ENCODE results near the gene LYPD4. TPM values are rescaled to one million over a fixed set of nuclear protein-coding genes. Genes with fewer than 3 reads are reported as not detected.

The LYPD4 gene
- total RNA-seq, 1 donor from 2014 or later, result not detected

GRCh38 chr19:41802770-41803169 is 41.7 kb downstream of the LYPD4 start:
- Histone ChIP-seq H3K4me1 (no peaks in the 10 kb centered on the region), H3K79me2 (ENCODE audit: low read depth) (no peaks in the 10 kb centered on the region), H3K9ac (no peak overlapping the region), H3K36me3 (no peaks in the 10 kb centered on the region), H3K27ac (no peak overlapping the region), H2AFZ (replicated peaks) (no peak overlapping the region), H3K27me3 (no peaks in the 10 kb centered on the region), H3K4me2 (no peak overlapping the region), H4K20me1 (ENCODE audit: low read depth) (no peaks in the 10 kb centered on the region), H3K4me3 (peak overlapping the region; percentile 17), H3K9me3 (ENCODE audit: low read depth) (no peaks in the 10 kb centered on the region), H3F3A (ENCODE audit: low read depth) (peaks cover 6% of the 10 kb centered on the region)
- Mint-ChIP-seq H3K9me3 (no peaks in the 10 kb centered on the region), H3K36me3 (no peaks in the 10 kb centered on the region), H3K4me3 (no peak overlapping the region), H3K27ac (no peak overlapping the region), H3K4me1 (peaks cover 8% of the 10 kb centered on the region), H3K27me3 (ENCODE audit: insufficient read depth, low read depth) (peaks cover 6% of the 10 kb centered on the region)
- no peak for DNase-seq (ENCODE audit: low spot score)
- TF ChIP-seq CTCF (IDR thresholded peaks at IDR 0.05), result no peak
- no peak for TF ChIP-seq EZH2phosphoT487 (IDR thresholded peaks at IDR 0.05)
- no peak for TF ChIP-seq EZH2 (IDR thresholded peaks at IDR 0.05)

- Mint-ChIP-seq H3K9me3 (no peaks in the 10 kb centered on the region), H3K27ac (no peak overlapping the region), H3K36me3 (no peaks in the 10 kb centered on the region), H3K4me1 (peaks cover 8% of the 10 kb centered on the region), H3K4me3 (no peak overlapping the region), H3K27me3 (ENCODE audit: insufficient read depth, low read depth) (peaks cover 6% of the 10 kb centered on the region)
- Histone ChIP-seq H3K27me3 (no peaks in the 10 kb centered on the region), H3K9me3 (ENCODE audit: low read depth) (no peaks in the 10 kb centered on the region), H2AFZ (replicated peaks) (no peak overlapping the region), H3K9ac (no peak overlapping the region), H3K79me2 (ENCODE audit: low read depth) (no peaks in the 10 kb centered on the region), H3K4me1 (no peaks in the 10 kb centered on the region), H3K4me2 (no peak overlapping the region), H3K36me3 (no peaks in the 10 kb centered on the region), H3K27ac (no peak overlapping the region), H4K20me1 (ENCODE audit: low read depth) (no peaks in the 10 kb centered on the region), H3K4me3 (no peak overlapping the region), H3F3A (ENCODE audit: low read depth) (peaks cover 6% of the 10 kb centered on the region)
- TF ChIP-seq EZH2phosphoT487 (IDR thresholded peaks at IDR 0.05), result no peak
- no peak for TF ChIP-seq EZH2 (IDR thresholded peaks at IDR 0.05)
- TF ChIP-seq CTCF (IDR thresholded peaks at IDR 0.05), result no peak
- DNase-seq (ENCODE audit: low spot score), result no peak
These were observed 42.7 kb downstream of the LYPD4 start for GRCh38 chr19:41801792-41802211.

DNA sequence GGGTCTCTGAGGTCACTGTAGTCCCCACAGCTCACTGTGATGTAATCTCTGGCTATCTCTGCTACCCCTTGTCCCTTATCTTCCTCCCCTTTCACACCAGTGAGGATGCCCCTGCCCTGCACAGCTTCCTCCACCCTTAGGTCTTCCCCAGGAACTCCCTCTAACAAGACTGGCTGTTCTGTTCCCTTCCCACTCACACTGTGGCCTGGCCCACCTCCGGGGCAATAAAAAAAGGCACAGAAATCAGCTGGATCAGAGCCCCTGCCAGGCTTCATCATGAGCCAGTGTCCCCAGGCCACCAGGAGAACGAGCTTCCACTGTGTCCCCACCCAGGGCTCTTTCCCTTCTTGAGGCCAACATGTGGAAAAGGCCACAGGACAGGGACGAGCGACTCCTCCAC is 43.5 kb downstream of the LYPD4 start:
- Mint-ChIP-seq H3K4me3 (no peak overlapping the region), H3K36me3 (no peaks in the 10 kb centered on the region), H3K9me3 (no peaks in the 10 kb centered on the region), H3K4me1 (peaks cover 8% of the 10 kb centered on the region), H3K27ac (no peak overlapping the region), H3K27me3 (ENCODE audit: insufficient read depth, low read depth) (peaks cover 4% of the 10 kb centered on the region)
- DNase-seq (ENCODE audit: low spot score), result no peak
- Histone ChIP-seq H4K20me1 (ENCODE audit: low read depth) (no peaks in the 10 kb centered on the region), H3K9ac (no peak overlapping the region), H3K79me2 (ENCODE audit: low read depth) (no peaks in the 10 kb centered on the region), H3K4me1 (no peaks in the 10 kb centered on the region), H3K27me3 (no peaks in the 10 kb centered on the region), H3K36me3 (no peaks in the 10 kb centered on the region), H2AFZ (replicated peaks) (no peak overlapping the region), H3K4me3 (no peak overlapping the region), H3K4me2 (no peak overlapping the region), H3K9me3 (ENCODE audit: low read depth) (no peaks in the 10 kb centered on the region), H3F3A (ENCODE audit: low read depth) (peaks cover 6% of the 10 kb centered on the region), H3K27ac (no peak overlapping the region)
- no peak for TF ChIP-seq EZH2phosphoT487 (IDR thresholded peaks at IDR 0.05)
- no peak for TF ChIP-seq EZH2 (IDR thresholded peaks at IDR 0.05)
- TF ChIP-seq CTCF (IDR thresholded peaks at IDR 0.05), result no peak
